RWPE2 (cell line): ENCODE results near the gene GAPDH.
A peak's percentile ranks its signal among the peaks of the same experiment; 100 is the strongest.
"Not testable (repeated sequence)": the region's sequence is repeated elsewhere in the genome, so short reads cannot be mapped to it uniquely, and the experiment has no call there.

Experiments used
- ATAC-seq: fragments of 200-7000 bp; cut with Tn5 transposase; 3 replicates; pipeline ENCODE4 v1.9.1; 2021; ENCODE audit warnings: low read depth
- DNase-seq: peaks from one replicate; pipeline ENCODE4 v3.0.0-alpha.2; 2020; ENCODE audit warnings: low spot score
- H3K27ac ChIP-seq: fragments of 450-650 bp; 2 replicates; pipeline ENCODE4 v1.5.1; 2017; ENCODE audit warnings: mild to moderate bottlenecking; ENCODE audit not compliant: poor library complexity, severe bottlenecking
- H3K27me3 ChIP-seq: fragments of 250-450 bp; sonication (Bioruptor Pico); 2 replicates; pipeline ENCODE4 v1.5.1; 2021; ENCODE audit warnings: mild to moderate bottlenecking, moderate library complexity; ENCODE audit not compliant: insufficient read depth, poor library complexity, severe bottlenecking
- H3K36me3 ChIP-seq: fragments of 250-450 bp; sonication (Bioruptor Pico); 2 replicates; pipeline ENCODE4 v1.5.1; 2020; ENCODE audit warnings: low read depth, mild to moderate bottlenecking, moderate library complexity
- H3K4me1 ChIP-seq: fragments of 250-450 bp; sonication (Bioruptor Pico); 2 replicates; pipeline ENCODE4 v1.5.1; 2021; ENCODE audit warnings: mild to moderate bottlenecking, moderate library complexity; ENCODE audit not compliant: insufficient read depth, poor library complexity, severe bottlenecking
- H3K4me3 ChIP-seq: fragments of 250-450 bp; sonication (Bioruptor Pico); 2 replicates; pipeline ENCODE4 v1.5.1; 2021; ENCODE audit warnings: mild to moderate bottlenecking, moderate library complexity; ENCODE audit not compliant: severe bottlenecking
- H3K9me3 ChIP-seq: fragments of 250-450 bp; sonication (Bioruptor Pico); 2 replicates; pipeline ENCODE4 v1.5.1; 2021; ENCODE audit warnings: mild to moderate bottlenecking, moderate library complexity; ENCODE audit not compliant: severe bottlenecking
- TF ChIP-seq, protein P1 (sequence below): fragments of 450-650 bp; IDR thresholded peaks from one replicate; pipeline ENCODE4 v1.5.1; 2017; ENCODE audit warnings: mild to moderate bottlenecking, moderate library complexity; ENCODE audit not compliant: poor library complexity, severe bottlenecking

Gene GAPDH

DNA sequence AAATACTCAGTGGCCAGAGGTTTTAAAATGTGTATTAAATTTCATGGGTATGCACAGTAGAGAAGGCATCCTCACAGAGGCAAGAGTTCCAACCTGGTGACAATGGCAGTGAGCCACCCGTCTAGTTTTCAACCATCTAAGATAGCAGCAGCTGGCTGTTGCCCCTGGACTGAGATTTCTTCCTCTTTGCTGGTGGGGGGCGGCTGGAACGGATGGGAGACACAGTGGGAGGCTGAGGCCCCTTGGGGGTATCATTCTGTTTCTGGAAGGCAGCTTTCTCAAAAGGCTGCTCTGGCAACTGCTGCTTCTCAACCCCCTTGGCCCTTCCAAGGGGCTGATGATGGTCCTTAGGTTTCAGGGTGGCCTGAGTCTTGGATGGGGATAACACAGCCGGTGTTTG is 22.5 kb downstream of the GAPDH start:
- TF ChIP-seq, protein P1, sequence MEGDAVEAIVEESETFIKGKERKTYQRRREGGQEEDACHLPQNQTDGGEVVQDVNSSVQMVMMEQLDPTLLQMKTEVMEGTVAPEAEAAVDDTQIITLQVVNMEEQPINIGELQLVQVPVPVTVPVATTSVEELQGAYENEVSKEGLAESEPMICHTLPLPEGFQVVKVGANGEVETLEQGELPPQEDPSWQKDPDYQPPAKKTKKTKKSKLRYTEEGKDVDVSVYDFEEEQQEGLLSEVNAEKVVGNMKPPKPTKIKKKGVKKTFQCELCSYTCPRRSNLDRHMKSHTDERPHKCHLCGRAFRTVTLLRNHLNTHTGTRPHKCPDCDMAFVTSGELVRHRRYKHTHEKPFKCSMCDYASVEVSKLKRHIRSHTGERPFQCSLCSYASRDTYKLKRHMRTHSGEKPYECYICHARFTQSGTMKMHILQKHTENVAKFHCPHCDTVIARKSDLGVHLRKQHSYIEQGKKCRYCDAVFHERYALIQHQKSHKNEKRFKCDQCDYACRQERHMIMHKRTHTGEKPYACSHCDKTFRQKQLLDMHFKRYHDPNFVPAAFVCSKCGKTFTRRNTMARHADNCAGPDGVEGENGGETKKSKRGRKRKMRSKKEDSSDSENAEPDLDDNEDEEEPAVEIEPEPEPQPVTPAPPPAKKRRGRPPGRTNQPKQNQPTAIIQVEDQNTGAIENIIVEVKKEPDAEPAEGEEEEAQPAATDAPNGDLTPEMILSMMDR = no peak
- Histone ChIP-seq H3K4me3 (no peak overlapping the region), H3K9me3 (no peaks in the 10 kb centered on the region), H3K36me3 (peaks cover 56% of the 10 kb centered on the region), H3K4me1 (peaks cover 6% of the 10 kb centered on the region), H3K27me3 (no peaks in the 10 kb centered on the region), H3K27ac (no peak overlapping the region)
- DNase-seq (no peak), ATAC-seq (no peak)

DNA sequence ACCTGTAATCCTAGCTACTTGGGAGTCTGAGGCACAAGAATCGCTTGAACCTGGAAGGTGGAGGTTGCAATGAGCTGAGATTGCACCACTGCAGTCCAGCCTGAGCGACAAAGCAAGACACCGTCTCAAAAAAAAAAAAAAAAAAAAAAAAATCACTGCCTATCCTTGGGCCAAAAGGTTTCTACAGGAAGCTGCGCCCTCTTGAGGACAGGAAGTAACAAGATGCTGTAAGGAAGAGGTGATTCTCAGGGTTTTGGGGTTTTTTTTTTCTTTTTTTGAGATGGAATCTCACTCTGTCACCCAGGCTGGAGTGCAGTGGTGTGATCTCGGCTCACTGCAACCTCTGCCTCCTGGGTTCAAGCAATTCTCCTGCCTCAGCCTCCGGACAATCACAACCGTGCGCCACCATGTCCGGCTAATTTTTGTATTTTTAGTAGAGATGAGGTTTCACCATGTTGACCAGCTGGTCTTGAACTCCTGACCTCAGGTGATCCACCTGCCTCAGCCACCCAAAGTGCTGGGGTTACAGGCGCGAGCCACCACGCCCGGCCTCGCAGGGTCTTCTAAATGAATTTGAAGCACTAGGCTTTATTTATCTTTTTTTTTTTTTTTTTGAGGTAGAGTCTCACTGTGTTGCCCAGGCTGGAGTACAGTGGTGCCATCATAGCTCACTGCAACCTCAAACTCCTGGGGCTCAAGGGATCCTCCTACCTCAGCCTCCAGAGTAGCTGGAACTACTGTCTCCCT is 23.9 kb downstream of the GAPDH start:
- not testable (repeated sequence) for H3K27ac ChIP-seq, H3K27me3 ChIP-seq, H3K9me3 ChIP-seq, H3K4me3 ChIP-seq, DNase-seq, H3K4me1 ChIP-seq
- TF ChIP-seq, protein P1 = peak; percentile 75
- peaks cover 69% of the 10 kb centered on the region for H3K36me3 ChIP-seq
- ATAC-seq = peak; percentile 24; the same call in 1 of the 3 replicates

DNA sequence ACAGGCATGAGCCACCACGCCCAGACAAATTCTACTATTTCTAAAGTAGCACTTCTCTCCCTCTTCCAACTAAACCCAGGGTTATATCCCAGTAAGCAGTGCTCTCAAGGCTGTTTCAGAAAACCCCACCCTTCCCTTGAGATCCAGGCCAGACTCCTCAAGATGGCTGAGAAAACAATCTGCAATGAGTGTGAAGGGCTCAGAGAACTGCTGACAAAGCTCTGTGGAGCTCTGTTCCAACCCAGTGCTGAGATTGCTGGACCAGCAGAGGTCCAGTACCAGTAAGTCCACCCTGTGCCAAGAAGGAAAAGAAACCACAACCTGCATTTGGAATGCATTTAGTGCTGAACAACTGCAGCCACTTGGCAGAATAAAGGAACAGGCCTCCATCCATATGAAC is 25.2 kb downstream of the GAPDH start:
- Histone ChIP-seq H3K27ac (no peak overlapping the region), H3K36me3 (peaks cover 80% of the 10 kb centered on the region), H3K4me3 (no peak overlapping the region), H3K27me3 (no peaks in the 10 kb centered on the region), H3K9me3 (no peaks in the 10 kb centered on the region), H3K4me1 (no peaks in the 10 kb centered on the region)
- DNase-seq (no peak), ATAC-seq (no peak)
- TF ChIP-seq, protein P1 = no peak

DNA sequence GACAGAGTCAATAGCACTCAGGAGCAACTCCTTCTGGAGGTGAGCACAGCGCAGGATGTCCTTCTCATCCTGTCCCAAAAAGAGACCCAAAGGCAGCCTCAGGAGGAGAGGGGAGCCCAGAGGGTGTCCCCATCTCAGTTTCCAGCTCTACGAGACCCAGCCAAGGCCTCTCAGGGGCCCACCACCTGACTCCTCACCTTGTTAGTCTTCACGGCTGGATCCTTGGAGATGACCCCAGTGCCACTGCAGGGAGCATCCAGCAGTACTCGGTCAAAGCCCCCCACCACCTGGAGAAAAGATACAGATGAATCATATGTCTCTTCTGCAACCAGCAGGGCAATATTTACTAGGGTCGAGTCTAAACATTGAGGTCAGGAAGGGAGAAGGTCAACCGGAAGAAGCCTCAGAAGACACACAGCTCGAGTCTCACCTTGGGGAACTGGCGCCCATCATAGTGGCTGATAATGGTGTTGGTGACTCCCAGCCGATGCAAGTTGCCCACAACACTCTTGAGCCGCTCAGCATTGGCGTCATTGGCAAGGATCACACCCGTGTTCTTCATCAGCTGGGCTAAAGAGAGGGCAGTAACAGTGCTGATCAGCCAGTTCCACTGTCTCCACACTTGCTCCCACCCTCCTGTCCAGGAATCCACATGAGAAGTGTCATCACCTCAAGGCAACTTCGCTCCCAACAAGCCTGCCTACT is 26.3 kb downstream of the GAPDH start:
- no peak for DNase-seq
- Histone ChIP-seq H3K9me3 (no peaks in the 10 kb centered on the region), H3K27me3 (no peaks in the 10 kb centered on the region), H3K4me3 (no peak overlapping the region), H3K36me3 (peaks cover 92% of the 10 kb centered on the region), H3K27ac (no peak overlapping the region), H3K4me1 (no peaks in the 10 kb centered on the region)
- no peak for ATAC-seq
- TF ChIP-seq, protein P1 = no peak

DNA sequence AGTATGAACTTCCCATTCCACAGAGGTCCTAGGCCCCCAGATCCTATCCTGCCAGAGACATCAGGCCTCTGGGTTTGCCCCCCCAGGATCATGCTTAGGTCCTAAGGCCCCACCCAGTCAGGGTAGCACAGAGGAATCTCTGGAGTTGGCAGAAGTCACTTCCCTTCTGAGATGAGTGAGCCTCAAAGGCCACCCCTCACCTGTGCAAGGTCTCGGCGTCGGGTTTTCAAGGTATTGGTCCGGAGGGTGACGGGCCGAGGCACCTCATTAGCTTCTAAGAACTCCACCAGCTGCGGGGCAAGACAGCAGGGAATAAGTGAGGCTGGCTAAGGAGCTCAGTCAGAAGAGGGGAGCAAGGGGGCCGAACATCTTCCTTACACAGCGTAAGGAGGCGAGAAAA is 28.6 kb downstream of the GAPDH start:
- TF ChIP-seq, protein P1 = no peak
- Histone ChIP-seq H3K4me3 (no peak overlapping the region), H3K36me3 (peaks cover 91% of the 10 kb centered on the region), H3K27me3 (no peaks in the 10 kb centered on the region), H3K4me1 (peaks cover 3% of the 10 kb centered on the region), H3K27ac (no peak overlapping the region), H3K9me3 (no peaks in the 10 kb centered on the region)
- ATAC-seq (no peak), DNase-seq (no peak)
